HFF-Myc (cell line): ENCODE measurements around the gene CSTF2.

ENCODE experiments used
- DNase-seq: peaks from one replicate; pipeline ENCODE4 v3.0.0-alpha.2; 2011; ENCODE audit warnings: low read depth; ENCODE audit errors: extremely low read depth
- H3K4me3 ChIP-seq: replicated peaks from 2 replicates; pipeline ENCODE4 v1.5.1; 2011; ENCODE audit warnings: low read depth, mild to moderate bottlenecking, control low read depth, low read length
- TF ChIP-seq, protein P1 (sequence below): IDR thresholded peaks from 2 replicates; pipeline ENCODE4 v1.5.1; 2012; ENCODE audit warnings: mild to moderate bottlenecking, low read depth, low read length, control low read depth; ENCODE audit errors: missing control alignments

CSTF2 gene

DNA sequence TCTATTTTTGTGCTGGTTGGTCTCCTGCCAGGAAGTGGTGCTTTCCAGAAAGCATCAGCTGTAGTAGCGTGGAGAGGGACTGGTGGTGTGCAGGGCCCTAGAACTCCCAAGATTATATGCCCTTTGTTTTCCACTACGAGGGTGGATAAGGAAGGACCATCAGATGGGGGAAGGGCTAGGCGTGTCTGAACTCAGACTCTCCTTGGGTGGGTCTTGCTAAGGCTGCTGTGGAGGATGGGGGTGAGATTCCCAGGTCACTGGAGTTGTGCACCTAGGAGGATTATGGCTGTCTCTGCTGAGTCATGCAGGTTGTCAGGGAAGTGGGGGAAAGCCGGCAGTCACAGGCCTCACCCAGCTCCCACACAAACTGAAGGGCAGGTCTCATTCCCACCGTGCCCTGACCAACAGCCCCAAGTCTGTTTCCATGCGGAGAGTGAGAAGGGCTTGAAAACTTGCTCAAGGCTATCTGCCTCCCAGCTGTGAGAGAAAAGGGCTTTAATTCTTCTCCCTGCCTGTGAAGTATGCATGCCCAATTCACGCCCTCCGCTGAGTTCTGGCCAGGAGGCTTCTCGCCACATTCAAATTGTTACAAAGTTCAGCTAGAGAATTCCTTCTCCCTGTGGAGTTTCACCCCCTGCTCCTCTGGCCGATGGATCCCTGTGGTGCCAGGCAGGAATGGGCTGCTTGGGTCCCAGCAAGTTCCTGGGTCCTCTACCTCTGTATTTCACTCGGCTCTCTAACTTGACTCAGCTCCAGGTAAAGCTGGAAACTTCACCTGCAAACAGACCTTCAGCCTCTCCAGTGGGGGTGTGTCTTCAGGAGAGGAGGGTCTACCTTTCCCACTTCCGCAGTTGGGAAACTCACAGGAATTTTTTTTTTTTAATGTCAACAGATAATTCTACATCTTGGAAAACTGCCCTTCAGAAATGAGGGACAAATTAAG lies 7.7 kb upstream of the CSTF2 start:
- TF ChIP-seq, protein P1, sequence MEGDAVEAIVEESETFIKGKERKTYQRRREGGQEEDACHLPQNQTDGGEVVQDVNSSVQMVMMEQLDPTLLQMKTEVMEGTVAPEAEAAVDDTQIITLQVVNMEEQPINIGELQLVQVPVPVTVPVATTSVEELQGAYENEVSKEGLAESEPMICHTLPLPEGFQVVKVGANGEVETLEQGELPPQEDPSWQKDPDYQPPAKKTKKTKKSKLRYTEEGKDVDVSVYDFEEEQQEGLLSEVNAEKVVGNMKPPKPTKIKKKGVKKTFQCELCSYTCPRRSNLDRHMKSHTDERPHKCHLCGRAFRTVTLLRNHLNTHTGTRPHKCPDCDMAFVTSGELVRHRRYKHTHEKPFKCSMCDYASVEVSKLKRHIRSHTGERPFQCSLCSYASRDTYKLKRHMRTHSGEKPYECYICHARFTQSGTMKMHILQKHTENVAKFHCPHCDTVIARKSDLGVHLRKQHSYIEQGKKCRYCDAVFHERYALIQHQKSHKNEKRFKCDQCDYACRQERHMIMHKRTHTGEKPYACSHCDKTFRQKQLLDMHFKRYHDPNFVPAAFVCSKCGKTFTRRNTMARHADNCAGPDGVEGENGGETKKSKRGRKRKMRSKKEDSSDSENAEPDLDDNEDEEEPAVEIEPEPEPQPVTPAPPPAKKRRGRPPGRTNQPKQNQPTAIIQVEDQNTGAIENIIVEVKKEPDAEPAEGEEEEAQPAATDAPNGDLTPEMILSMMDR: no peak
- no peak overlapping the region for H3K4me3 ChIP-seq
- no peak for DNase-seq

DNA sequence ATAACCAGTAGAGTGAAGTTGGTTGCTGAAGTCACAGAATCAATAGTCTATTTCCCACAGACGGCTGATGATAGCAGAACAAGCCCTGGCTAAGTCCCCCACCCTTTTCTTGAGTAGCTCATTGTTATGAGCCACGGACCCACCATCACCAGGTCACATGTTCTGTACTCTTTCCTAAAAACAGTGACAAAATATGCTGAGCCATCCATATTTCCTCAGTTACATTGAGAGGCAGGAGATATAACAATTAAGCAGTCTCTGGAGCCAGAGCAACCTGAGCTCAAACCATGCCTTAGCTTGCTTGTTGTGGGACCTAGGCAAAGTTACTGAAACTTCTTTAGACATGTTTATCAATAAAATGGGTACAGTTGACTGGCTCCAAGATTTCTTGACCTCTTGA lies 2.9 kb upstream of the CSTF2 start:
- TF ChIP-seq, protein P1: no peak
- H3K4me3 ChIP-seq: no peak overlapping the region
- DNase-seq: no peak

GRCh38 chrX:100819534-100819836 lies 706 bp upstream of the CSTF2 start:
- no peak for DNase-seq
- peak overlapping the region; percentile 74 for H3K4me3 ChIP-seq
- TF ChIP-seq, protein P1: no peak

- no peak overlapping the region for H3K4me3 ChIP-seq
- TF ChIP-seq, protein P1: no peak
- no peak for DNase-seq
These were observed 9.5 kb downstream of the CSTF2 start for GRCh38 chrX:100829730-100830129.

DNA sequence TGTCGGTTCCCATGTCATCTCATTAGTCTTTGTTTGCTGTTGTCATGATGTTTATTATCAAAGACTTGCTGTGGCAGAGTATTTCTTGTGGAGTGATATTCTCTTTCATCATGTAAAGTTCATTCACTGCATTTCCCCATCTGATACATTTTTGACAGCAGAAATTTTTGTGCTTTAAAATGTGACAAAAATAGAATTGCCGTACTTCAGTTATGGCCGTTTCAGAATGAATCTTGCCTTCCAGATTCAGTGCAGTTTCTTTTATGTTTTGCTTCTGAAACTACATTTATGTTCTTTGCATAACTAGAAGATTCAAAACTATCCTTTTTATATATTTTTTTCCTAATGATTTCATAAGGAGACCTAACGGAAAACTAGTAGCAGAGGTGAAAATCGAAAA lies 10.0 kb downstream of the CSTF2 start:
- DNase-seq: no peak
- TF ChIP-seq, protein P1: no peak
- H3K4me3 ChIP-seq: no peak overlapping the region

DNA sequence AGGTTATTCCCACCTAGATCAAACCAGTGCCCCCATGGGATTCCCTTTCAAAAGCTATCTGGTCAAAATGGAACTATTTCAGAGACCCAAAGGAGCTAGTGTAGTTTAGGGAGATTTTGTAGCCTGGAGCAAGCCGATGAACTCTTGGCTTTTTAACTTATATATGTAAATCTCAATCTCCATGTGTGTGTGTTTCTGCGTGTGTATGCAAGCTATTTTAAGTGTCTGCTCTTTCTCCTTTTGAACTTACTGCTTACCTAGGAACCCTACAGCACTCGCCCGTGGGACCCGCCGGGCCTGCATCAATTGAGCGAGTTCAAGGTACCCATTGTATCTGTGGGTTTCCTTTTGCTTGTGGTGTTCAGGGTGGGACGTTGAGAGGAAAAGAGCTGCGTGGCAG lies 10.4 kb downstream of the CSTF2 start:
- no peak overlapping the region for H3K4me3 ChIP-seq
- DNase-seq: no peak
- TF ChIP-seq, protein P1: no peak
